Heart right ventricle (tissue), 16 donors: ENCODE measurements around the gene WBP2NL. TPM values are rescaled to one million over a fixed set of nuclear protein-coding genes. Genes with fewer than 3 reads are reported as not detected.

Source experiments
- ATAC-seq, 8 donors: fragments of 200-7000 bp; cut with Tn5 transposase; one replicate each; pipeline ENCODE4 v1.9.1; 2020; ENCODE audit warnings: mild to moderate bottlenecking in 8 of 8, moderate library complexity in 8 of 8, moderate number of reproducible peaks in 1 of 8
- DNase-seq, 2 donors: peaks; one replicate each; pipeline ENCODE4 v3.0.0-alpha.2; 2020
- H3K27ac ChIP-seq, 10 donors: fragments of 200-600 bp; sonication (generic) in 2 of 10; one replicate each; pipeline versions ENCODE4 v1.5.0 to v1.8.0; 2020 to 2022; ENCODE audit warnings: mild to moderate bottlenecking in 3 of 10
- H3K27me3 ChIP-seq, 7 donors: fragments of 200-600 bp; one replicate each; pipeline ENCODE4 v1.8.0; 2021 to 2022; ENCODE audit warnings: mild to moderate bottlenecking in 2 of 7
- H3K36me3 ChIP-seq, 9 donors: fragments of 200-600 bp; sonication (generic) in 1 of 9; one replicate each; pipeline versions ENCODE4 v1.5.0 to v1.8.0; 2020 to 2022; ENCODE audit warnings: mild to moderate bottlenecking in 2 of 9
- H3K4me1 ChIP-seq, 9 donors: fragments of 200-600 bp; sonication (generic) in 1 of 9; one replicate each; pipeline versions ENCODE4 v1.5.0 to v1.8.0; 2020 to 2022; ENCODE audit warnings: mild to moderate bottlenecking in 4 of 9
- H3K4me3 ChIP-seq, 10 donors: fragments of 200-600 bp; sonication (generic) in 2 of 10; one replicate each; pipeline versions ENCODE4 v1.5.0 to v1.8.0; 2020 to 2022; ENCODE audit warnings: mild to moderate bottlenecking in 7 of 10, moderate library complexity in 2 of 10
- H3K9me3 ChIP-seq, 11 donors: fragments of 200-600 bp in 10 of 11; sonication (generic) in 2 of 11; one replicate each; pipeline versions ENCODE4 v1.5.0 to v1.8.0; 2013 to 2022; ENCODE audit warnings: mild to moderate bottlenecking in 2 of 11, control low read depth in 1 of 11, moderate library complexity in 1 of 11
- WGBS, 2 donors: extraction: QIAGEN DNeasy Blood & Tissue Kit; methylation state at CpG; one replicate each; pipeline ENCODE4 v1.1.7; 2013; ENCODE audit warnings: inconsistent platforms in 1 of 2; 5-methylcytosine and 5-hydroxymethylcytosine counted together
- intact Hi-C, 10 donors: fragments of 100-400 bp; cut with DNase I; formaldehyde crosslinking; loops; one replicate each; pipeline versions ENCODE4 v1.11.1 to v1.14.2; 2022
- polyA plus RNA-seq, 2 donors: library from polyadenylated mRNA; stranded (reverse); fragments of 200-250 nt; gene quantifications; one replicate each; pipeline ENCODE4 v1.2.3, GENCODE V29; 2013
- total RNA-seq, 10 donors: library from RNA; stranded (reverse); fragmentation: NEBNext Ultra II Directional in 3 of 10; extraction: Animal tissue kit (Norgen Biotek cat#: 25700) in 3 of 10; gene quantifications; one replicate each; pipeline versions ENCODE4 v1.2.1 to v1.2.4, GENCODE V29; 2021 to 2023
- TF ChIP-seq, protein P1 (sequence below), 9 donors: fragments of 200-600 bp; sonication (generic) in 2 of 9; IDR thresholded peaks; one replicate each; pipeline versions ENCODE4 v1.5.0 to v1.8.0; 2021 to 2022; ENCODE audit warnings: antibody characterized with exemption in 9 of 9, mild to moderate bottlenecking in 5 of 9, moderate library complexity in 1 of 9
- donor health status: Arrhythmogenic right ventricular cardiomyopathy.
- donor health status: ischemic (EF 13 %, LVEDD 7.1; RV severe dilation, severe dysfunction).
- donor health status: healthy with polysubstance abuse.
- donor health status: DM: no; HTN: yes; CAD: no.
- donor health status: DM: no; HTN: no; CAD: no.
- donor health status: ischemic (EF 25% LVEDD 6.9; RV normal size, moderate dysfunction).
- donor health status: ischemic (EF 25% LVEDD 5.7; RV mildly dilated, moderate dysfunction).
- donor health status: healthy.
- donor health status: DM: yes; HTN: yes; CAD: no.
- donor health status: Ischemic cardiomyopathy.
- donor health status: ischemic (EF 35%, LVEDD 5.7; RV mildly dilated, moderate dysfunction).
- donor health status: nonischemic (EF 11% LVEDD 7.7; RV severe dilation, severe dysfunction).
- donor health status: DM: yes; HTN: yes; CAD: no.
- donor health status: PGD.
- donor health status: ischemic (EF 29% LVEDD 5.4; RV normal size, mild dysfunction).
- donor health status: nonischemic (EF 23%, LVEDD 6.1; RV moderate dilation, normal function).

Gene WBP2NL
- total and polyA plus RNA-seq, 12 donors = 0.09 to 0.81 (median 0.21) TPM; not detected in 5

- Histone ChIP-seq H3K27ac (no peak overlapping the region), H3K9me3 (no peaks in the 10 kb centered on the region), H3K4me3 (no peak overlapping the region), H3K27me3 (no peaks in the 10 kb centered on the region), H3K4me1 (peaks cover 0 to 12% (median 0%) of the 10 kb centered on the region in 9 donors), H3K36me3 (no peaks in the 10 kb centered on the region)
- ATAC-seq (no peak), DNase-seq (no peak)
- TF ChIP-seq, protein P1, sequence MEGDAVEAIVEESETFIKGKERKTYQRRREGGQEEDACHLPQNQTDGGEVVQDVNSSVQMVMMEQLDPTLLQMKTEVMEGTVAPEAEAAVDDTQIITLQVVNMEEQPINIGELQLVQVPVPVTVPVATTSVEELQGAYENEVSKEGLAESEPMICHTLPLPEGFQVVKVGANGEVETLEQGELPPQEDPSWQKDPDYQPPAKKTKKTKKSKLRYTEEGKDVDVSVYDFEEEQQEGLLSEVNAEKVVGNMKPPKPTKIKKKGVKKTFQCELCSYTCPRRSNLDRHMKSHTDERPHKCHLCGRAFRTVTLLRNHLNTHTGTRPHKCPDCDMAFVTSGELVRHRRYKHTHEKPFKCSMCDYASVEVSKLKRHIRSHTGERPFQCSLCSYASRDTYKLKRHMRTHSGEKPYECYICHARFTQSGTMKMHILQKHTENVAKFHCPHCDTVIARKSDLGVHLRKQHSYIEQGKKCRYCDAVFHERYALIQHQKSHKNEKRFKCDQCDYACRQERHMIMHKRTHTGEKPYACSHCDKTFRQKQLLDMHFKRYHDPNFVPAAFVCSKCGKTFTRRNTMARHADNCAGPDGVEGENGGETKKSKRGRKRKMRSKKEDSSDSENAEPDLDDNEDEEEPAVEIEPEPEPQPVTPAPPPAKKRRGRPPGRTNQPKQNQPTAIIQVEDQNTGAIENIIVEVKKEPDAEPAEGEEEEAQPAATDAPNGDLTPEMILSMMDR (IDR thresholded peaks at IDR 0.05) = no peak
- WGBS, 2 donors = 79 to 81% methylated on average over 10 of the region's 10 CpGs
- intact Hi-C loops = no loop called here
Measured at GRCh38 chr22:42026705-42027104, 28.1 kb downstream of the WBP2NL start.

GRCh38 chr22:42033263-42034181, 34.9 kb downstream of the WBP2NL start:
- H3K4me3 ChIP-seq = no peak overlapping the region
- H3K9me3 ChIP-seq = peaks cover 0 to 14% (median 0%) of the 10 kb centered on the region in 11 donors
- no peaks in the 10 kb centered on the region for H3K27me3 ChIP-seq
- DNase-seq (no peak), ATAC-seq (no peak)
- TF ChIP-seq, protein P1 (IDR thresholded peaks at IDR 0.05) = no peak
- no peak overlapping the region for H3K27ac ChIP-seq
- intact Hi-C loops = no loop called here
- WGBS, 2 donors = 87 to 90% methylated on average over 5 of the region's 5 CpGs
- no peaks in the 10 kb centered on the region for H3K36me3 ChIP-seq
- no peaks in the 10 kb centered on the region for H3K4me1 ChIP-seq

DNA sequence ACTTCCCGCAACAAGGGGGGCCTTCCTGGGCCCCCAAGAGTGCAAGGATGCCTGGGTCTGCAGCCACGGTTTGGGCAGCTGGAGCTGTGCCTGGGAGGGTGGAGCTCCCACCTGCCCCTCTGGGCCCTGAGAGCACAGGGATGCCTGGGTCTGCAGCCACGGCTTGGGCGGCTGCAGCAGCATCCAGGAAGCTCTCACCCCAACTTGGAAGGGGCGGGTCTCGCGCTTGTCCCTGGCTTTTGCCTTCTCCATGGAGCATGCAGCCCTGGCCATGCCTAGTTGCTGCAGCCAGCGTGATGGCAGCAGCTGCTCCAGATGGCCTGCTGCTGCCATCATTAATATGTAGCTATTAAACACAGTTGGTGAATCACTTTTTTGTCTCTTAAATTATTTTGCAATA, 36.7 kb downstream of the WBP2NL start:
- no peak overlapping the region for H3K4me3 ChIP-seq
- DNase-seq = no peak
- WGBS, 2 donors = 89 to 91% methylated on average over 8 of the region's 8 CpGs
- TF ChIP-seq, protein P1 (IDR thresholded peaks at IDR 0.05) = no peak
- intact Hi-C loops = no loop called here
- H3K4me1 ChIP-seq = no peaks in the 10 kb centered on the region
- no peaks in the 10 kb centered on the region for H3K36me3 ChIP-seq
- ATAC-seq = no peak
- peaks cover 0 to 14% (median 0%) of the 10 kb centered on the region in 11 donors for H3K9me3 ChIP-seq
- H3K27ac ChIP-seq = no peak overlapping the region
- no peaks in the 10 kb centered on the region for H3K27me3 ChIP-seq

DNA sequence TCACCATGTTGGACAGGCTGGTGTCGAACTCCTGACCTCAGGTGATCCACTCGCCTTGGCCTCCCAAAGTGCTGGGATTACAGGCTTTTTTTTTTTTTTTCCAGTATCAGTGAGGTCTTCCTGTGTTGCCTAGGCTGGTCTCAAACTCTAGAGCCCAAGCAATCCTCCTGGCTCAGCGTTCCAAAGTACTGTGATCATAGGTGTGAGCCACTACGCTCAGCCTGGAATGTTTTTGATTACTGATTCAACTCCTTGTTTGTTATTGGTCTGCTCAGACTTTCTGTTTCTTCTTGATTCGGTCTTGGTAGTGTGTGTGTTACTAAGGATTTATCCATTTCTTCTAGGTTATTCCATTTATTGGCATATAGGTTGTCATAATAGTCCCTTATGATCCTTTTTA, 40.7 kb downstream of the WBP2NL start:
- H3K36me3 ChIP-seq = no peaks in the 10 kb centered on the region
- 93% methylated on average over 5 of the region's 5 CpGs for WGBS, 2 donors
- H3K27ac ChIP-seq = no peak overlapping the region
- no peak overlapping the region for H3K4me3 ChIP-seq
- TF ChIP-seq, protein P1 (IDR thresholded peaks at IDR 0.05) = no peak
- no peaks in the 10 kb centered on the region for H3K27me3 ChIP-seq
- intact Hi-C loops = no loop called here
- ATAC-seq (no peak), DNase-seq (no peak)
- peaks cover 0 to 18% (median 10%) of the 10 kb centered on the region in 11 donors for H3K9me3 ChIP-seq
- H3K4me1 ChIP-seq = no peaks in the 10 kb centered on the region
